Inferior parietal cortex (tissue), 1 donor: ENCODE results near the gene POLG.
"Not testable (repeated sequence)": the region's sequence is repeated elsewhere in the genome, so short reads cannot be mapped to it uniquely, and the experiment has no call there.

Source experiments
- DNase-seq: peaks from one replicate; pipeline ENCODE4 v3.0.0-alpha.2; 2016; ENCODE audit errors: extremely low spot score

The POLG gene

GRCh38 chr15:89282631-89283030 lies 52.0 kb downstream of the POLG start:
- DNase-seq: no peak

GRCh38 chr15:89278307-89278706 lies 56.3 kb downstream of the POLG start:
- no peak for DNase-seq

- not testable (repeated sequence) for DNase-seq
These were observed 57.3 kb downstream of the POLG start for GRCh38 chr15:89277281-89277680.
